Mesenteric fat pad (tissue), 1 donor: ENCODE data around the gene VPS51. TPM values are rescaled to one million over a fixed set of nuclear protein-coding genes. Genes with fewer than 3 reads are reported as not detected.

Source experiments
- DNase-seq: peaks from one replicate; pipeline ENCODE4 v3.0.0-alpha.2; 2020; ENCODE audit warnings: low spot score
- long read RNA-seq: library from polyadenylated mRNA; unstranded; transcript quantifications from one replicate; pipeline ENCODE4 v2.0.0, GENCODE V29; 2020
- total RNA-seq: library from RNA; stranded (reverse); fragmentation: NEBNext Ultra II Directional; extraction: Animal tissue kit (Norgen Biotek cat#: 25700); gene quantifications from one replicate; pipeline ENCODE4 v1.2.1, GENCODE V29; 2021
- donor health status: DM: yes; HTN: yes; CAD: no.

VPS51 gene
- total RNA-seq, result 86.6 TPM
- long read RNA-seq, transcript VPS51-201 (10 exons, 2,714 nt), result major isoform, 378 of 456 reads
- long read RNA-seq, partial matches to known transcripts, result 38 of 456 reads
- long read RNA-seq, other reads (novel, unspliced or antisense), result 38 of 456 reads

DNA sequence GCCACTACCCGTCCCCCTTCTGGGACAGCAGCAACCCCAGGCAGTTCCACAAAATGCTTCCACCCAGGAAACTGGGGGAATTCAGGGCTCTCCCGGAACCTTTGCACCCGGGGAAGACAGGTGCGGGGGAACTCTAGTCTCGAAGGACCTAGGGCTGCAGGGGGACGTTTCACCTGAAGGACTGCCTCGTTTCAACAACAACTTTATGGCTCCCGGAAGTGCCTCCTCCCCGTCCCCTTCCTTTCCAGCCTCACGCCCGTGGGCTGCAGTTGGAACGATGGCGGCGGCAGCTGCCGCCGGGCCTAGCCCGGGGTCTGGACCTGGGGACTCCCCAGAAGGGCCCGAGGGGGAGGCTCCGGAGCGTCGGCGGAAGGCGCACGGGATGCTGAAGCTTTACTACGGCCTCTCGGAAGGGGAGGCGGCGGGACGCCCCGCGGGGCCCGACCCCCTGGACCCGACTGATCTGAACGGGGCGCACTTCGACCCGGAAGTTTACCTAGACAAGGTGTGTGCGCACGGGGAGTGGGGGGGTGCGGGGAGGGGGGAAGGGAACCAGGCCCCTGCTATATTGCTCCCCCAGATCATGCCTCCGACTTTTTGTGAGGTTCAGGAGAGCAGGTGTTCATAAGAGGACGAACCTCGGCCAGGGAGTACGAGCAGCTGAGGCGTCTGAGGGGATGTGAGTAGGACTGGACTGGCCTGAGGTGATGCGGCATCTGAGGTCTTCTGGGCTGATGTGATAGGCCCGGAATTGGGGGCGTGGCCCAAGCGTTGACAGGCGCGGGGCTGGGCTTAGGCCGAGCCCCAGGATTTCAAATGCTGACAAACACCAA is at the start of gene VPS51:
VPS51 (plus strand) TSS at position 241 of the 833 bp plus-strand sequence; CDS start at position 278, 37 bp downstream.
- no peak for DNase-seq

DNA sequence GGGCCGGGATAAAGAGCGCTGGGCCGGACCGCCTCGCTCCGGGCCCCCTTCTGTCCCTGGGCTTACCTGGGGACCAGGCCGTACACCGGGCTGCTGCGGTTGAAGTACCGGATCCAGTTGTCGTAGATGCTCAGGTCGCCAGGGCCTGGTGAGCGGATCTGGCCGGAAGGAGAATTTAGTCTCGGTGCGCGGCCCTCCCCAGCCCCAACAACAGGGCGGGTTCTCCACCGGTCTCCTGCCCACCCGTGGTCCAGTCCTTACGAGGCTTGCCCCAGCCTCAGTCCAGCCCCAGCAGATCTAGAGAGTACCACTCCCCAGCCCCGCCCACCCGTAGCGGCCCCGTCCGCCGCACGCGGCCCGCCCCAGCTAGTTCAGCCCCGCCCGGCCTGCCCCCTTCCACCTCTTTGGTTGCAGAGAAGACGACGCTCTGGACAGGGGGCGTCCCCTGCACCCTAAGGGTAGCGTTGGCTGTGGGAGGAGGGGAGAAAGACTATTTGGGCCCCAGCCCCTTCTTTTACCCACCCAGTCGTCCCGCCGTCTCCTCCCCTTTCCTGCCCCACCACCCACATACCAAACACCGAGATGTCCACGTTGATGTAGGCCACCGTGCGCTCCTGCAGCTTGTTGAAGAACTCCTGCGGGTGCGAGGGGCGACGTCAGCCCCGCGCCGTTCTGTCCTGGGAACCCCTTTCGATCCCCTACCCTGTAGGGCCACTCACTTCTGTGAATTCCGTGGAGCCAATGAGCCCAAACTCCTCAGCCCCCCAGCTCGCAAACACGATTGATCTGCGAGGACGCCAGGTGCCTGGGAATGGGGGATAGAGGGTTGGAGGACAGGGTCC is 48.2 kb upstream of the VPS51 start:
- no peak for DNase-seq

DNA sequence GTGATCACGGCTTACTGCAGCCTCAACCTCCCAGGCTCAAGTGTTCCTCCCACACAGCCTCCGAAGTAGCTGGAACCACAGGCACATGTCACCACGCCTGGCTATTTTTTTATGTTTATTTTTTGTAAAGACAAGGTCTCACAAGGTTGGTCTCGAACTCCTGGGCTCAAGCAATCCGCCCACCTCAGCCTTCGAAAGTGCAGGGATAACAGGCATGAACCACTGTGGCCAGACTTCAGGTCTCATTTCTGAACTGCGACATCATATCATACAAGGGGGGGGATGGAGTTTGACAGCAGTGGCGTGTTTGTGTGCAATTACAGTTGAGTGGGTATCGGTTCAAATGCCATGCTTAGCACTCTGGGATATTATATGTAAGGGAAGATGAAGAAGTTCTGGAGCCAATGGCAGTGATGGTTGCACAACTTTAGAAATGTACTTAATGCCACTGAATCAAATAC is 44.6 kb upstream of the VPS51 start:
- DNase-seq, result no peak

DNA sequence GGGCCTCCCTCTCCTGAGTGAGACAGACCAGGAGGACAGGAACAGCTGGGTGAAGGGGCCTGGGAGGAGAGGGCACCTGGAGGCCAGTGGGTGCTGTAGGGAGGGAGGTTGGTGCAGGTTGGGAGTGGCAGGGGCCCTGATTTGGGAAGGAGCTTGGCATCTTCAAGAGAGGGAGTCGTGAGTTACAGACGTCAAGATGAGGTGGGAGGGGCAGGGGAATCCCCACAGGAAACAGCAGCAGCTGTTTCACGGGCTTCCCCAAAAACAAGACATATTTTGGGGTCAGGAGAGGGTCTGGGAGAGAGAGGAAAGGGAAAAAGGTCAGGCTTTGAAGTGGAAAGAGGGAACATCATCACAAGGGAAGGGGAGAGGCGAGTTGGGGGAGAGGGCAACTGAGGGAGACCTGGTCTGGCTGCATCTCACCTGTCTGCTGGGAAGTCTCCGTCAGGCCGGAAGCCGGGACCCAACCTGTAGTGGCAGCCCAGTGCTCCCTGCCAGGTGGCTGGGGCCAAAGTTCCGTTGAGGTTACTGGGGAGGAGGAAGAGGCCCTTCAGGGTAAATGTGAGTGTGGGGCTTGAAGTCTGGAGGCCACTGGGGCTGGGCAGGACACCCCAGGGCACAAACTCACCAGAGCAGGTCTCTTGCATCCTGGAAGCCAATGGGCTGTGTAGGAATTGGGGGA is 42.0 kb upstream of the VPS51 start:
- no peak for DNase-seq

DNA sequence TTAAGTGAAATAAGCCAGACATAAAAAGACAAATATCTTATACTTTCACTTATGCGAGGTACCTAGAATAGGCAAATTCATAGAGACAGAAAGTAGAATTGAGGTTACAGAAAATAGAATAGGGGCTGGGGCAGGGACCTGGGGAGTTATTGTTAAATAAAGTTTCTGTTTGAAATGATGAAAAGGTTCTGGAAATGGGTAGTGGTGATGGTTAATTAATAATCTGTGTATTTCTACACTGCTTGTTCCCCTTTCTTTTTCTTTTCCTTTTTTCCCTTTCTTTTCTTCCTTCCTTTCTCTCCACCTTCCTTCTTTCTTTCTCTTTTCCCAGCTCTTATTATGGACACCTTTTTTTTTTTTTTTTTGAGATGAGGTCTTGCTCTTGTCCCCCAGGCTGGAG is 40.5 kb upstream of the VPS51 start:
- no peak for DNase-seq

DNA sequence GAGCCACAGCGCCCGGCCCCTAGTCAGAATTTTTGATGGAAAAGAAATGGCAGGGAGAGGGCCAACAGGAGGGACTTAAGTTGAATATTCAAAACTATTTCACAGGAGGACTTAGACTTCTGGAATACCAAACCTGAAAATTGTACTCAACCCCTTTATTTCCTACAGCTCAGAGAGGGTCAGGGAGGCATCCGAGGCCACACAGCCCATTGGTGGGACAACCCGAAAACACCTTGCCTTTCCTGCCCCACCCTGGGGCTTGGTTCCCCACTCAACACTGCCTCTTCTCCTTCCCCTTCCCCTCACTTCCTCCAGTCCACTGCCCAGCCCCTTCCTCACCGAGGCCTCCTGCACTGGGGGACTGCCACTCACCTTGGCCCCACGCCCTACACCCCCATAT is 39.0 kb upstream of the VPS51 start:
- DNase-seq, result no peak

DNA sequence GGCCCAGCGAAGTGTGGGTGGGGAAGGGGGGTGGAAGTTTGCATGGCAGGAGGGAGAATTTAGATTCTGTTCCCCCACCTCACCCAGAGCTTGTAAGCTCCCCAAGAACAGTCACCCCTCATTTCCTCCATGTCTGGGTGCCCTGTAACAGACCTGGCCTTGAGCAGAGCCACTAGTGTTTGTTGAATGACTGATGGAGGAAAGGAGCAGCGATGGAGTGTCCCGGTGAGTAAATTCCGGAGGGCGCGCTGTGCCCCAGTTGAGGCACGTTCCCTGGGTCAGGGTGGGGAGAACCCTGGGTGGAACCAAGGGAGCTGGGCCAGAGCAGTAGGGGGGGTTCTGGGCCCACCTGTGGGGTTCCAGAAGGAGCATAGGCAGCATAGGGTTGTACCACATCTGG is 38.5 kb upstream of the VPS51 start:
- no peak for DNase-seq

DNA sequence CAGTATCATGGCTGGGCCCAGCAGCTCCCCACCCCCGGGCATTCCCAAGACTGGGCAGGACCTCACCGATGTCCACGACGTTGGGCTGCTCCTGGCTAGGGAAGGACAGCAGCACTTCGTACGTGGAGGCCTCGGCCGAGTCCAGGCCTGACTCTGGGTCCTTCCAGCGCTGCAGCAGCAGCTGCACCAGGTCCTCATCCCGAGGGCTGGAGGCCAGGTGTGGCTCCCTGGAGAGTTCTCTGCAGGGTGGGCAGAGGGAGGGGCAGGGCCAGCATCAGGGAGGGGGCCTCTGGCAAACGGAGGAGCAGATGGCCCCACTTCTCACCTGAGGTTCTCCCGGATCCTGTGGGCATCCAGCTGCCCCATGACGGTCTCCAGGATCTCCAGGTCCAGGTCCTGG is 38.0 kb upstream of the VPS51 start:
- no peak for DNase-seq

DNA sequence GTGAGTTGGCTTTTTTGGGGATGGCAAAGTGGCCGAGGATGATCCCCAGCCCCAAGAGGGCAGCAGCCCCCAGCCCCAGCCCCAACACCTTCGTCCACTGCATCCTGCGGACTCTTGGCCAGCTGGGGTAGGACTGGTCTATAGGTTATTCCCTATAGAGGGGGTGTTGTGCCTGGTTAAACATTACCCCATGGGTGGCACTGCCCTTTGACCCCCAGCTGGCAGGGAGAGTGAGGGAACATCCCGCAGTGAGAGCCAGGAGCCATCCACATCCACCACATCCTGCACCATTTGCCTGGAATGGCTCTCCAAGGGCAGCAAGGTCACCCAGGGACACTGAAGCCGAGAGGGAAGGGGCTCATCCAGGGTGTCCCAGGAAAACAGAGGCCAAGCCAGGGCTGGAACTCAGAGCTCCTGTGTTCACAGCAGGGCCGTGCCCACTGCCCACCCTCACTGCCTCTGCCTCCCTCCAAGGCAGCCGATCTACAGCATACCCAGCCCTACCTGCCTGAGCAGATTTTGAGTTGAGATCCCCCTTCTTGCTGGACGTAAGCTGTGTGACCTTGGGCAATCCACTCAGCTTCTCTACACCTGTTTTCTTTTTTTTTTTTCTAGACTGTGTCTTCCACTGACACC is 37.5 kb upstream of the VPS51 start, which contains the start of gene NAALADL1:
NAALADL1 (minus strand) TSS at position 135 of the 636 bp plus-strand sequence; CDS start at position 103, 32 bp downstream.
- no peak for DNase-seq

DNA sequence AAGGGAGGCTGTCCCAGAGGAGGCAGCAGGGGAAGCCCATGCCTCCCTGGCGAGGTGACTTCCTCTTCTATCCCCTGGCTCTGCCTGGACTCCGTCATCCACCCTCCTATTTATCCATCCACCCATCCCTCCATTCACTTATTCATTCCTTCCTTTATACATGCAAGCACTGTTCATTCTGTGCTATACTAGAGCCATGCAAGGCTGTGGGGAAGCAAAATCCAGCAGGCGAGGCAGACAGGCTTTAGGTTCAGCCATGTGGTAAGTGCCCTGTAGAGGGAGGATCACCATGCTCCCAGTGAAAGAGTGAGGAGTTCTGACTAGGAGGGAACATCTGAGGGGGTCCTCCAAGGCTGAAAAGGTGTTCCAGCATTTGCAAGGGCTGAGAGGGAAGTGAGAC is 36.5 kb upstream of the VPS51 start:
- DNase-seq, result no peak

DNA sequence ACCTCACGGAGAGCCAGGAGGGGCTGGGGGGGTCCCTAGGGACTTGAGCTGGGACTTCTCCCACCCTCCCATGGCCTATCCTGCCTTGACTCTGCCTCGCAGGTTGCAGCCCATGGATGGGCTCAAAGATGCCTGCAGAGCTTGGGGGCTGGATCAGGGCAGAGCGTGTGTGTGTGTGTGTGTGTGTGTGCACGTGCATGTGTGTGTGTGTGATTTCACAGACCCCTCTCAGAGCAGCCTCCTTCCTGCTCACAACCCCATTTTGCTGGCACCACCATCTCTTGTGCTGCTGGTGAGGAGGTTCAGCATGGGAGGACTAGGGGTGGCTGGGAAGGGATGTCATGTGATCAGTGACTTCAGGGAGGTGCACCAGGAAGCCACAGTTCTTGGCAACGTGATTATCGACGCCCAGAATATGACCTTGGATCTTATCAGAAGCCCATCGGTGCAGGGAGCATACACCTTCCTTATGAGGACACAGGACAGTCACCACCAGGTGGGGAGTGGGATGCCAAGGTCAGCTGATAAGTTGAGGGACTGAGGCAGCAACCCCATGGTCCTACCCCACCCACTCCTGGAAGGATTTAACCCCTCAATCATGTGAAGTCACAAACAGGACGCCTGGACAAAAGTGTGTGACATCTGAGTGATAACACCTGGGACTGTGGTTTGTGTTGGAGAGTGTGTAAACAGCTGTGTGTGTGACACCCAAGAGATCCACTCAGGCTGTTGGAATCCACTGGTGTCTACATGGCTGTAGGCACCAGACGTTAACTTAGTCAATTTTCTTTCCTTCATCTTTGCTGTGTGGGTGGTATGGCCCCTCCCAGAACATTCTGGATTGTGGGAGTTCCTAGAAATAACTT is 35.8 kb upstream of the VPS51 start:
- no peak for DNase-seq

DNA sequence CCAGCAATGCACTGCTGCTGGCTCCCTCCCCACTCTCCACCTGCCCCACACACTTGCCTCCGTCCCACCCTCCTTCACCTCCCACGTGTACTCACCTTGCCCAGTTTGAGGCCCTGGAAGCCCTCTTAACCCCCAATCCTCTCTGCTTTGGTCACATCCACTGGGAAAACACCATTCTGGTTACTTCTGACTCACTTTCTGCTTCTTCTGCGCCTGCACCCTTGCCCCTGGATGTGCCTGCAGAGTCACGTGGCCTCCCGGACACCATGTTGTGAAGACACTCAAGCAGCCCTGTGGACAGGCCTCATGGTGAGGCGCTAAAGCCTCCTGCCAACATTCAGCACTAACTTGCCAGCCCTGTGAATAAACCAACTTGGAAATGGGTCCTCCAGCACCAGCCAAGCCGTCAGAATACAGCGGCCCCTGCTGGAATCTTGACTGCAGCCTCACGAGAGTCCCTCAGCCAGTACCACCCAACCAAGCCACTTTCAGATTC is 35.1 kb upstream of the VPS51 start:
- DNase-seq, result no peak

DNA sequence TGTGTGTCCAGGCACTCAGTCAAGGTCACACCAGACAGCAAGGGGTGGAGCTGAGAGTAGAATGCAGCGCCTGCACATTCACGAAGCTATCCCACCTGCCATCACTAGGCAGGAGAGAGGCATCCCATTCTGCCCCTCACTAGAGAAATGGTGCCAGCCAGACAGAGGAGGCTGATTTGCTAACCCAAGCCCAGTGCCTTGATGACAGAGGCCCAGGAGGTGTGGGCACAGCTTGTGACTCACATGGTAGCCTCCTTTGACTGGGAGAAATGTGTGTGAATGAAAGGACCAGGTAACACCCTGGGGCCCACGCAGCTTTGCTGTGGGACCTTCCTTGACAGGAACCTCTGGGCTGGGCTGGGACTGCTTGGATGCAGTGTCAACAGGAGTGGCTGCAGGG is 32.5 kb upstream of the VPS51 start:
- no peak for DNase-seq

DNA sequence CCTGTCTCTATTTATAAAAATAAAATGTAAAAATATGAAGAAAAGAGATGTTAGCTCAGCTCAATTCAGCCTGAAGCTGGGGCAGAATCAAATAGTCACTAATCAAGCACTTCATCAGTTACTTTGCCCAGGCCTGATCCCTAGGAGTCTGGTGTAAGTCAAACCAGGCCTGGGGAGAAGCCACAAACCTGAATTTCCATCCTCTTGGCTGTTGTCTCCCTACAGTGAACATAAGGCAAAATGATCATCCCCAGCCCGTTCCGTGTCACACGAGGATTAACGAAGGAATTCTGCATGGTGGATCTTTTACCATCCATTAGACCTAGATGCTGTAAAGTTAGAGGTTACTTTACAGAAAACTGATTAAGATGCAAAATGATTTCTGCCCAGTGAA is 31.2 kb upstream of the VPS51 start:
- DNase-seq, result no peak

DNA sequence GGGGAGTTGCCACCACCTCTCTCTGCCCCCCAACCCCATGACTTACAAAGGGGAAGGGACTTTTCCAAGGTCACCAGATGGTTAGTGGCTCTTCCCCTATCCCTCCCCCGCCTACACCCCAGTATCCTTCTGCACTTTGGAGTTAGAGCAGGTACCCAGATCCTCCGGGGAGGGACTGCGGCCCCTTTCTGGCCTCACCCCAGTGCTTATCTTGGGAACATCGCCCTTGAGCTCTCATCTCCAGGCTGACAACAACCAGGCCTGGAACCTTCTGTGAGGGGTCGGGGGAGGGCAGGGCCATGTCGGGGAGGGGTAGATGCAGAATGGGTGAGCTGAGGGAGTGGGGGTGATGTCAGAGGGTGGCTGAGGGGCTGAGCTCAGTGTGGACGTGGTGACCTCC is 30.2 kb upstream of the VPS51 start:
- DNase-seq, result no peak

DNA sequence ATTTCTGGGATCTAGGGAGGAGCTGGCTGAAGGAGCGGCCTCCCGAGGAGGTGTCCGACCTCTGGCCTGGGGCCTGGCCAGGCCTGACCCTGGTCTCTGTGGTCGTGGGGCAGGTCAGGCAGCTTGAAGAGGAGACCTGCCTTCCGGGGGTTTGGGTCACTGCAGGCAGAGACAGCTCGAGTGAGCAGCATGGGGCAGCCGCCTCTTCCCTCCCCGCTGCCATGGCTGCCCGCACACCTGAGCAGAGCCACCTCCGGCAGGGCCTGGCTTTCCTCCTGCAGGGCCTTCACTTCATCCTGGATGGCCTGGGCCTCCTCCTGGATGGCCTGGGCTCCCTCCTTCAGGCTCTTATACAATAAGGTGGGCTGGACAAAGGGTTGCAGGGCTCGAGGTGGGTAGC is 29.7 kb upstream of the VPS51 start:
- no peak for DNase-seq

DNA sequence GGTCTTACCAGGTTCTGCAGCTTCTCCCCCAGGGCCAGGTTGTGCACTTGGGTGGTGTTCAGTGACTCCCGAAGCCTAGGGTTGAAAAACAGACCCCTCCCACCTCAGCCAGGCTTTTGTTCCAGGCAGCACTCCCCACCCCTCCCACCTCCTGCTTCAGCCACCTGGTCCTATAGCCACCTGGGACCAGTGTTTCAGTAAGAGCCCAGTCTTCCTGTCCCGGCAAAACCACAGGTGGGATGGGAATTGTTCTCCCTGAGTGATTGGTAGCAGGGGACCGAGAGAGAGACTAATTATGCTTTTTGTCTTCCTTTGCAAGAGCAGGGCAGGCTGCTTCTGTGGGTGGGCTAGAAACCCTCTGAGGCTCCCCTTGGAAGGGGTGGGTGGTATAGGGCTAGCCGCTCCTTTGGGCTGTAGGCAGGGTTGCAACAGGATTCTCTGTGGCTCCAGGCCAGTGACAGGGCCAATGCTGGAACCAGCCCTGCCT is 29.2 kb upstream of the VPS51 start:
- no peak for DNase-seq

DNA sequence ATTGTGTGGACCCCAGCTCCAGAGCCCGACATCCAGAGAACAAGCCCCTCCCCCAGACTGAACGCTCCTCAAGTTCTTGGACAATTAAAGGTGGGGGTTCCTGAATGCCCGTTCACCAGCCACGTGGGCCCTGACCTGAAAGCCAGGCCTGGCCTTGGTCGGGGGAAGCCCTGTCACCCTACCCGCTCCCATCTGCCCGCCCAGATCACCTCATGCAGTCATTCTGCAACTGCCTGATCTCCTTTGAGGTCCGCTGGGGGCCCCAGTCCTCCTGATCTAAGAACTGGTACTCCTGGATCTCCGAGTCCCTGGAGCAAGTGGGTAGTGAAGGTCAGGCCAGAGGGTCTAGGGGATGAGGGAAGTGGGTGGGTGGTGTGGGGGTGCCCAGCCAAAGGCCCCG is 28.6 kb upstream of the VPS51 start:
- no peak for DNase-seq

DNA sequence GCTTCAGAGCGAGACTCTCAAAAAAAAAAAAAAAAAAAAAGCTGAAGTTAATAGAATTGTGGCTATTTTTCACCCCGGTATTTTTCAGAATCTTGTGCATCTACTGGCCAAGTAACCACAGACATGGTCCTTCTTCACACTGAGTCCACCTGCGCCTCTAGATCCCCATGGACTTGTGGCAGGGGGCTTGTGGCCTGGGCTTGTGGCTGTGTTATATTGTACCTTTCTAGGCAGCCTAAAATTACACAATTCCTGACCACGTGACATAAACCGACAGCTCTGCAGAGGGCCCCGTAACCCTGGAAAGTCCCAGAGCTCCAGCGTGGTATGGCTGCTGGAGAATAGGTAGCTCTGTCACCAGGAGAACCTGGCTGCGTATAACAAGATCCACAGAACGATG is 26.8 kb upstream of the VPS51 start:
- DNase-seq, result no peak
